Measurements from ENCODE around the gene DGKB. TPM values are rescaled to one million over a fixed set of nuclear protein-coding genes. Genes with fewer than 3 reads are reported as not detected.

Gene DGKB
- polyA plus RNA-seq, 1 of the 3 experiments (the other 2 are of a cell fraction), result 2.1 TPM

- Histone ChIP-seq H3K4me1 (ENCODE audit: control insufficient read depth in 1 of 2, insufficient read depth in 2 of 2, low read depth in 1 of 2, low read length in 1 of 2) (no peaks in the 10 kb centered on the region; a peak in 1 of 4 replicates), H3K9me2 (no peaks in the 10 kb centered on the region), H3K79me2 (ENCODE audit: insufficient read depth) (no peaks in the 10 kb centered on the region), H3K4me3 (ENCODE audit: low read depth in 2 of 2, low read length in 1 of 2) (no peak overlapping the region), H3K27ac (ENCODE audit: low read depth in 2 of 2, low read length in 1 of 2) (no peak overlapping the region), H3K9ac (no peak overlapping the region), H3K36me3 (replicated peaks in 1 of 2; ENCODE audit: control insufficient read depth in 1 of 2, insufficient read depth in 2 of 2, low read length in 1 of 2) (no peaks in the 10 kb centered on the region), H3K27me3 (ENCODE audit: insufficient read depth) (no peaks in the 10 kb centered on the region), H4K20me1 (ENCODE audit: insufficient read depth) (no peaks in the 10 kb centered on the region), H2AFZ (ENCODE audit: low read depth) (no peak overlapping the region), H3F3A (replicated peaks; ENCODE audit: insufficient read depth) (no peaks in the 10 kb centered on the region), H3K4me2 (no peak overlapping the region), H3K9me3 (no peaks in the 10 kb centered on the region)
- WGBS (ENCODE audit: low lambda C conversion rate), result 58% methylated on average over 4 of the region's 4 CpGs
- POLR2A ChIA-PET, result interaction anchor here (0.7 kb wide), 1 partner anchor 638 kb away, joined by 3 read pairs; no protein-coding TSS in a partner anchor
- DNase-seq, result no peak
- CTCF ChIA-PET, result interaction anchor here (1.3 kb wide), 1 partner anchor 18 kb away, joined by 3 read pairs; no protein-coding TSS in a partner anchor
- TF ChIP-seq RCOR1 (IDR thresholded peaks at IDR 0.05; ENCODE audit: low read length) (no peak), TCF12 (IDR thresholded peaks at IDR 0.05) (no peak), RAD21 (IDR thresholded peaks at IDR 0.05; ENCODE audit: low read length) (no peak), YY1 (IDR thresholded peaks at IDR 0.05; ENCODE audit: low read depth) (no peak), ZBTB33 (IDR thresholded peaks at IDR 0.05; ENCODE audit: borderline replicate concordance, low read depth) (no peak), MEF2A (IDR thresholded peaks at IDR 0.05; ENCODE audit: borderline replicate concordance, low read depth) (no peak), EZH2phosphoT487 (IDR thresholded peaks at IDR 0.05; ENCODE audit: borderline replicate concordance, low read depth) (no peak), FOSL2 (IDR thresholded peaks at IDR 0.05; ENCODE audit: borderline replicate concordance, low read depth) (no peak), NFIC (IDR thresholded peaks at IDR 0.05; ENCODE audit: borderline replicate concordance) (no peak), TEAD4 (IDR thresholded peaks at IDR 0.05; ENCODE audit: borderline replicate concordance, insufficient read depth) (no peak), GATA2 (CRISPR knock-in tag; IDR thresholded peaks at IDR 0.05) (no peak), FOXM1 (IDR thresholded peaks at IDR 0.05; ENCODE audit: low read depth) (no peak), NRF1 (IDR thresholded peaks at IDR 0.05; ENCODE audit: low read depth, low read length) (no peak), CHD2 (IDR thresholded peaks at IDR 0.05; ENCODE audit: low read length, partially characterized antibody) (no peak)
- TF ChIP-seq, protein P1, sequence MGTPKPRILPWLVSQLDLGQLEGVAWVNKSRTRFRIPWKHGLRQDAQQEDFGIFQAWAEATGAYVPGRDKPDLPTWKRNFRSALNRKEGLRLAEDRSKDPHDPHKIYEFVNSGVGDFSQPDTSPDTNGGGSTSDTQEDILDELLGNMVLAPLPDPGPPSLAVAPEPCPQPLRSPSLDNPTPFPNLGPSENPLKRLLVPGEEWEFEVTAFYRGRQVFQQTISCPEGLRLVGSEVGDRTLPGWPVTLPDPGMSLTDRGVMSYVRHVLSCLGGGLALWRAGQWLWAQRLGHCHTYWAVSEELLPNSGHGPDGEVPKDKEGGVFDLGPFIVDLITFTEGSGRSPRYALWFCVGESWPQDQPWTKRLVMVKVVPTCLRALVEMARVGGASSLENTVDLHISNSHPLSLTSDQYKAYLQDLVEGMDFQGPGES (IDR thresholded peaks at IDR 0.05; ENCODE audit: low read depth, low read length), result no peak
- TF ChIP-seq, protein P2, sequence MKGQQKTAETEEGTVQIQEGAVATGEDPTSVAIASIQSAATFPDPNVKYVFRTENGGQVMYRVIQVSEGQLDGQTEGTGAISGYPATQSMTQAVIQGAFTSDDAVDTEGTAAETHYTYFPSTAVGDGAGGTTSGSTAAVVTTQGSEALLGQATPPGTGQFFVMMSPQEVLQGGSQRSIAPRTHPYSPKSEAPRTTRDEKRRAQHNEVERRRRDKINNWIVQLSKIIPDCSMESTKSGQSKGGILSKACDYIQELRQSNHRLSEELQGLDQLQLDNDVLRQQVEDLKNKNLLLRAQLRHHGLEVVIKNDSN (IDR thresholded peaks at IDR 0.05; ENCODE audit: borderline replicate concordance, low read depth), result no peak
Observed at GRCh38 chr7:14351167-14351566, 551.4 kb downstream of the DGKB start.

Data from SK-N-SH (cell line).